Measurements from ENCODE around the gene CEPT1. TPM values are rescaled to one million over a fixed set of nuclear protein-coding genes. Genes with fewer than 3 reads are reported as not detected.
"Not testable (repeated sequence)": the region's sequence is repeated elsewhere in the genome, so short reads cannot be mapped to it uniquely, and the experiment has no call there.

The CEPT1 gene
- 10 to 100 TPM; 36.0 to 38.6 TPM for total RNA-seq

DNA sequence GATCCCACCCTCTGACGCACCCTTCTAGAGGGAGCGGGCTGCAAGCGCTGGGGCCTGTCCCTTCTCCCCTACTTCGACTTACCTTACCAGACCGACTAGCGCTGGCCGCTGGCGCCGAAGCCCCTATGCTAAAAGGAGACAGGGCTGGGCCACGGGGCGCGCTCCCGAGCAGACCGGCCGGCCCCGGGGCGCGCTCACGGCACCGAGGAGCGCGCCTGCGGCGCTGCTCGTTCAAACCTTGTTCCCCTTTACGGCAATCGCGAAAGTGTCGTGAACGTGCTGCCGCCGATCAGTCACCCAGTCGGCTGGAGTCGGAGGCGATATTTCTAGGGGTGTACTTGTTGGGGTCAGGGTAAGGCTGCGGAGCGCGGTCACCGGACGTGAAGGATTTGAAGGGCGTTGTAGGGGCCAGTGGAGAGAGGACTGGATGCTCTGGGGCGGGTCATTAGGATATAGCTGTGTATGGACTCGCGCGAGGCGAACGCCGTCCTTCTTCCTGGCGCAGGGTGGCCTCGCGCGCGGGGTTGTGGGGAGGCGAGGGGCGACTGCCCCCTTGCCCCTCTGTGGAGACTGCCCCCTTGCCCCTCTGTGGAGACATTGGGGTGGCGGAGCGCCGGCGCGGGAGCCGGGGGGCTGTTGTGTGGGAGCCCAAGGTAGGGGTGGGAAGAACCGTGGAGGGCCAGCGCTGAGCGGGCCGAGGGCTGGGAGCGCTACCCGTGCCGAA, at the start of gene CEPT1, which contains the start of gene DRAM2:
Gene CEPT1 (plus strand): TSS at position 268 of the 724 bp plus-strand sequence. CDS start 7,492 bp downstream, outside the sequence.
Gene DRAM2 (minus strand): TSS at position 138 of the 724 bp plus-strand sequence. CDS start 8,539 bp downstream, outside the sequence.
- ChIA-PET POLR2A (interaction anchor here (0.7 to 2.3 kb wide), 15 partner anchors 15 to 314 kb away, joined by 3 to 18 read pairs (median 4); no protein-coding TSS in a partner anchor), CTCF (interaction anchor here (1.2 to 1.7 kb wide), 3 partner anchors 13 to 110 kb away, joined by 3 to 6 read pairs (median 5); no protein-coding TSS in a partner anchor)
- DNase-seq (peak; percentile 99), ATAC-seq (peak; percentile 82)
- intact Hi-C loops (cut with micrococcal nuclease) = no loop called here
- no peaks in the 10 kb centered on the region for H3K27me3 Mint-ChIP-seq
- H3K27ac Mint-ChIP-seq = peak within 1 kb of the TSS; percentile 100
- no peaks in the 10 kb centered on the region for H3K9me3 Mint-ChIP-seq
- H3K36me3 Mint-ChIP-seq (ENCODE audit: low read depth) = peaks cover 24% of the 10 kb centered on the region
- H3K4me1 Mint-ChIP-seq (ENCODE audit: low read depth) = peaks cover 50% of the 10 kb centered on the region
- H3K4me3 Mint-ChIP-seq = peak within 1 kb of the TSS; percentile 99
- TF ChIP-seq CTCF (IDR thresholded peaks at IDR 0.05) = no peak

- H3K27ac Mint-ChIP-seq; ATAC-seq; H3K4me3 Mint-ChIP-seq; intact Hi-C loops (cut with micrococcal nuclease); CTCF ChIA-PET; H3K36me3 Mint-ChIP-seq (ENCODE audit: low read depth); POLR2A ChIA-PET; H3K27me3 Mint-ChIP-seq; DNase-seq; H3K4me1 Mint-ChIP-seq (ENCODE audit: low read depth): not testable (repeated sequence)
- peaks cover 17% of the 10 kb centered on the region for H3K9me3 Mint-ChIP-seq
These were observed 44.6 kb upstream of the CEPT1 start for GRCh38 chr1:111095421-111095820.

- H3K36me3 Mint-ChIP-seq (ENCODE audit: low read depth) = no peaks in the 10 kb centered on the region
- ATAC-seq (no peak), DNase-seq (no peak)
- no peak overlapping the region for H3K4me3 Mint-ChIP-seq
- no peaks in the 10 kb centered on the region for H3K4me1 Mint-ChIP-seq (ENCODE audit: low read depth)
- POLR2A ChIA-PET = interaction anchor here (0.6 kb wide), 1 partner anchor 26 kb away, joined by 3 read pairs; no protein-coding TSS in a partner anchor
- H3K9me3 Mint-ChIP-seq = peaks cover 28% of the 10 kb centered on the region
- H3K27ac Mint-ChIP-seq = no peak overlapping the region
- intact Hi-C loops (cut with micrococcal nuclease) = no loop called here
- CTCF ChIA-PET = interaction anchor here (0.6 to 1.6 kb wide), 2 partner anchors 67 to 105 kb away, joined by 3 to 4 read pairs; no protein-coding TSS in a partner anchor
- no peaks in the 10 kb centered on the region for H3K27me3 Mint-ChIP-seq
- no peak for TF ChIP-seq CTCF (IDR thresholded peaks at IDR 0.05)
These were observed 42.5 kb upstream of the CEPT1 start for GRCh38 chr1:111097356-111098099.

GRCh38 chr1:111099289-111099688, 40.7 kb upstream of the CEPT1 start:
- H3K36me3 Mint-ChIP-seq (ENCODE audit: low read depth) = no peaks in the 10 kb centered on the region
- DNase-seq = no peak
- ATAC-seq = no peak

More at GRCh38 chr1:111099289-111099688, 40.7 kb upstream of the CEPT1 start:
- Mint-ChIP-seq H3K9me3 (peaks cover 28% of the 10 kb centered on the region), H3K4me1 (ENCODE audit: low read depth) (no peaks in the 10 kb centered on the region), H3K4me3 (no peak overlapping the region), H3K27me3 (no peaks in the 10 kb centered on the region), H3K27ac (no peak overlapping the region)
- ChIA-PET POLR2A (no interaction called here), CTCF (interaction anchor here (0.8 kb wide), 1 partner anchor 26 kb away, joined by 3 read pairs; no protein-coding TSS in a partner anchor)
- no peak for TF ChIP-seq CTCF (IDR thresholded peaks at IDR 0.05)
- intact Hi-C loops (cut with micrococcal nuclease) = no loop called here
